ENCODE measurements around the gene PRR36. TPM values are rescaled to one million over a fixed set of nuclear protein-coding genes. Genes with fewer than 3 reads are reported as not detected.

Gene PRR36
- total RNA-seq, 2 experiments from 2014 or later: 0.20 TPM; not detected in 1

- Mint-ChIP-seq H3K4me3 (peak overlapping the region; percentile 39), H3K4me1 (ENCODE audit: low read depth) (peaks cover 32% of the 10 kb centered on the region), H3K9me3 (no peaks in the 10 kb centered on the region), H3K27ac (no peak overlapping the region), H3K36me3 (ENCODE audit: low read depth) (no peaks in the 10 kb centered on the region), H3K27me3 (peaks cover 25% of the 10 kb centered on the region)
- TF ChIP-seq CTCF (IDR thresholded peaks at IDR 0.05): no peak
- ChIA-PET CTCF (no interaction called here), POLR2A (interaction anchor here (1.7 kb wide), 1 partner anchor 70 kb away, joined by 6 read pairs; the partner anchor contains the start of gene TIMM44)
- ATAC-seq (no peak), DNase-seq (no peak)
- intact Hi-C loops (cut with micrococcal nuclease): no loop called here
Measured at GRCh38 chr19:7873304-7874075, 700 bp downstream of the PRR36 start.

- Mint-ChIP-seq H3K27ac (no peak overlapping the region), H3K9me3 (no peaks in the 10 kb centered on the region), H3K27me3 (peaks cover 26% of the 10 kb centered on the region), H3K36me3 (ENCODE audit: low read depth) (no peaks in the 10 kb centered on the region), H3K4me3 (no peak overlapping the region), H3K4me1 (ENCODE audit: low read depth) (peaks cover 35% of the 10 kb centered on the region)
- ChIA-PET CTCF (no interaction called here), POLR2A (interaction anchor here (0.9 to 1.7 kb wide), 2 partner anchors 14 to 71 kb away, joined by 3 to 6 read pairs; partner anchors contain the start of gene TIMM44)
- TF ChIP-seq CTCF (IDR thresholded peaks at IDR 0.05): no peak
- intact Hi-C loops (cut with micrococcal nuclease): no loop called here
- ATAC-seq: no peak
- DNase-seq: no peak
Measured at GRCh38 chr19:7872306-7873204, 1.6 kb downstream of the PRR36 start.

GRCh38 chr19:7871437-7872305 lies 2.5 kb downstream of the PRR36 start:
- Mint-ChIP-seq H3K27ac (no peak overlapping the region), H3K4me1 (ENCODE audit: low read depth) (peaks cover 35% of the 10 kb centered on the region), H3K4me3 (peak overlapping the region; percentile 2), H3K27me3 (peaks cover 32% of the 10 kb centered on the region), H3K36me3 (ENCODE audit: low read depth) (no peaks in the 10 kb centered on the region), H3K9me3 (no peaks in the 10 kb centered on the region)
- TF ChIP-seq CTCF (IDR thresholded peaks at IDR 0.05): no peak
- intact Hi-C loops (cut with micrococcal nuclease): no loop called here
- ChIA-PET CTCF (no interaction called here), POLR2A (interaction anchor here (0.9 to 1.7 kb wide), 2 partner anchors 13 to 72 kb away, joined by 3 to 6 read pairs; partner anchors contain the start of gene TIMM44)
- DNase-seq: peak; percentile 97
- peak; percentile 24 for ATAC-seq

GRCh38 chr19:7870571-7871436 lies 3.4 kb downstream of the PRR36 start:
- intact Hi-C loops (cut with micrococcal nuclease): no loop called here
- Mint-ChIP-seq H3K36me3 (ENCODE audit: low read depth) (no peaks in the 10 kb centered on the region), H3K9me3 (no peaks in the 10 kb centered on the region), H3K4me3 (no peak overlapping the region), H3K27me3 (peaks cover 32% of the 10 kb centered on the region), H3K4me1 (ENCODE audit: low read depth) (peaks cover 35% of the 10 kb centered on the region), H3K27ac (no peak overlapping the region)
- peak; percentile 82 for DNase-seq
- POLR2A ChIA-PET: interaction anchor here (0.6 kb wide), 1 partner anchor 1202 kb away, joined by 3 read pairs; no protein-coding TSS in a partner anchor
- peak; percentile 14 for ATAC-seq
- TF ChIP-seq CTCF (IDR thresholded peaks at IDR 0.05): no peak
- CTCF ChIA-PET: no interaction called here
